ENCODE data around the gene GOT2. TPM values are rescaled to one million over a fixed set of nuclear protein-coding genes. Genes with fewer than 3 reads are reported as not detected.

GOT2 gene
- total and polyA plus RNA-seq, 2 experiments from 2014 or later: 83.8 to 103 TPM

GRCh38 chr16:58767581-58767980, 33.5 kb upstream of the GOT2 start:
- WGBS (ENCODE audit: low lambda C conversion rate, missing lambda C conversion rate): 90% methylated on average over 2 of the region's 2 CpGs

GRCh38 chr16:58756650-58757332, 22.7 kb upstream of the GOT2 start:
- WGBS (ENCODE audit: low lambda C conversion rate, missing lambda C conversion rate): 68% methylated on average over 7 of the region's 7 CpGs
- Histone ChIP-seq H3K4me2 (no peak overlapping the region), H3K27me3 (no peaks in the 10 kb centered on the region), H3K9me2 (replicated peaks; ENCODE audit: insufficient read depth) (no peaks in the 10 kb centered on the region), H3K4me3 (no peak overlapping the region), H3K9me3 (ENCODE audit: low read depth) (no peaks in the 10 kb centered on the region), H3K79me2 (no peaks in the 10 kb centered on the region), H2AFZ (no peak overlapping the region), H4K20me1 (ENCODE audit: insufficient read depth, poor library complexity, severe bottlenecking) (no peaks in the 10 kb centered on the region), H3K4me1 (ENCODE audit: insufficient read depth) (no peaks in the 10 kb centered on the region), H3K27ac (no peak overlapping the region), H3K36me3 (replicated peaks; ENCODE audit: insufficient read depth, low read depth) (no peaks in the 10 kb centered on the region)
- DNase-seq (ENCODE audit: low spot score): no peak
- TF ChIP-seq EZH2 (IDR thresholded peaks at IDR 0.05; ENCODE audit: borderline replicate concordance) (no peak), EZH2phosphoT487 (IDR thresholded peaks at IDR 0.05; ENCODE audit: low read depth, severe bottlenecking, unreplicated experiment) (no peak), CTCF (IDR thresholded peaks at IDR 0.05; ENCODE audit: poor library complexity) (no peak)

More at GRCh38 chr16:58767581-58767980, 33.5 kb upstream of the GOT2 start:
- H3K4me1 ChIP-seq (ENCODE audit: insufficient read depth): no peaks in the 10 kb centered on the region
- no peak overlapping the region for H3K27ac ChIP-seq
- H3K4me3 ChIP-seq: no peak overlapping the region
- no peaks in the 10 kb centered on the region for H3K79me2 ChIP-seq
- TF ChIP-seq CTCF (IDR thresholded peaks at IDR 0.05; ENCODE audit: poor library complexity) (no peak), EZH2 (IDR thresholded peaks at IDR 0.05; ENCODE audit: borderline replicate concordance) (no peak), EZH2phosphoT487 (IDR thresholded peaks at IDR 0.05; ENCODE audit: low read depth, severe bottlenecking, unreplicated experiment) (no peak)
- no peaks in the 10 kb centered on the region for H3K9me3 ChIP-seq (ENCODE audit: low read depth)
- no peak overlapping the region for H3K4me2 ChIP-seq
- no peak overlapping the region for H2AFZ ChIP-seq
- no peaks in the 10 kb centered on the region for H3K9me2 ChIP-seq (replicated peaks; ENCODE audit: insufficient read depth)
- no peak for DNase-seq (ENCODE audit: low spot score)
- H3K27me3 ChIP-seq: no peaks in the 10 kb centered on the region
- H4K20me1 ChIP-seq (ENCODE audit: insufficient read depth, poor library complexity, severe bottlenecking): no peaks in the 10 kb centered on the region
- no peaks in the 10 kb centered on the region for H3K36me3 ChIP-seq (replicated peaks; ENCODE audit: insufficient read depth, low read depth)

- Histone ChIP-seq H3K36me3 (replicated peaks; ENCODE audit: insufficient read depth, low read depth) (no peaks in the 10 kb centered on the region), H3K9me3 (ENCODE audit: low read depth) (no peaks in the 10 kb centered on the region), H3K4me2 (no peak overlapping the region), H2AFZ (no peak overlapping the region), H3K4me3 (no peak overlapping the region), H3K9me2 (replicated peaks; ENCODE audit: insufficient read depth) (no peaks in the 10 kb centered on the region), H3K27ac (no peak overlapping the region), H4K20me1 (ENCODE audit: insufficient read depth, poor library complexity, severe bottlenecking) (no peaks in the 10 kb centered on the region), H3K79me2 (no peaks in the 10 kb centered on the region), H3K27me3 (no peaks in the 10 kb centered on the region), H3K4me1 (ENCODE audit: insufficient read depth) (no peaks in the 10 kb centered on the region)
- DNase-seq (ENCODE audit: low spot score): peak; percentile 87
- WGBS (ENCODE audit: low lambda C conversion rate, missing lambda C conversion rate): 41% methylated on average over 17 of the region's 17 CpGs
- TF ChIP-seq EZH2 (IDR thresholded peaks at IDR 0.05; ENCODE audit: borderline replicate concordance): no peak
- no peak for TF ChIP-seq EZH2phosphoT487 (IDR thresholded peaks at IDR 0.05; ENCODE audit: low read depth, severe bottlenecking, unreplicated experiment)
- peak; percentile 85 for TF ChIP-seq CTCF (IDR thresholded peaks at IDR 0.05; ENCODE audit: poor library complexity)
Observed at GRCh38 chr16:58755989-58756649, 22.0 kb upstream of the GOT2 start.
